HG03095 (cell line): ENCODE measurements around the gene KRT17.
"Not testable (repeated sequence)": the region's sequence is repeated elsewhere in the genome, so short reads cannot be mapped to it uniquely, and the experiment has no call there.

Experiments
- ATAC-seq: cut with Tn5 transposase; IDR thresholded peaks from one replicate; pipeline ENCODE4 v1.9.1; 2021; ENCODE audit warnings: moderate library complexity; ENCODE audit not compliant: unreplicated experiment

KRT17 gene

GRCh38 chr17:41635121-41636097 lies 11.0 kb upstream of the KRT17 start:
- no peak for ATAC-seq

DNA sequence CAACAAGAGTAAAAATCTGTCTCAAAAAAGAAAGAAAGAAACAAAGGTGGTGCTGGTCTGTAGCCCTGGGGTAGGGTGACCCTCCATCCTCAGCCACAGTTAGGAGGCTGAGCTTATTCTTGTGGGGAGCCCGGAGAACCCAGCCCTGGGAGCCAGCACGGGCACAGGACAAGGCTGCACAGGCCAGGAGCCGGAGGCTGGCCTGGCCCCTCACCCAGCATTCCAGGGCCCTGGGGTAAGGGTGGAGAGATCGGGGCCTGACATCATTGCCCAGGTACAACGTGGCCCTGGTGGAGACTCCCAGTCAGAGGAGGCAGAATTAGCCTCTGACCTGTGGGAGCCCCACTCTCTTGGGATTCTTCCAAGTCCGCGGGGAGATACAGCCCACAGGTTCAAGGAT lies 10.3 kb upstream of the KRT17 start:
- ATAC-seq: no peak

DNA sequence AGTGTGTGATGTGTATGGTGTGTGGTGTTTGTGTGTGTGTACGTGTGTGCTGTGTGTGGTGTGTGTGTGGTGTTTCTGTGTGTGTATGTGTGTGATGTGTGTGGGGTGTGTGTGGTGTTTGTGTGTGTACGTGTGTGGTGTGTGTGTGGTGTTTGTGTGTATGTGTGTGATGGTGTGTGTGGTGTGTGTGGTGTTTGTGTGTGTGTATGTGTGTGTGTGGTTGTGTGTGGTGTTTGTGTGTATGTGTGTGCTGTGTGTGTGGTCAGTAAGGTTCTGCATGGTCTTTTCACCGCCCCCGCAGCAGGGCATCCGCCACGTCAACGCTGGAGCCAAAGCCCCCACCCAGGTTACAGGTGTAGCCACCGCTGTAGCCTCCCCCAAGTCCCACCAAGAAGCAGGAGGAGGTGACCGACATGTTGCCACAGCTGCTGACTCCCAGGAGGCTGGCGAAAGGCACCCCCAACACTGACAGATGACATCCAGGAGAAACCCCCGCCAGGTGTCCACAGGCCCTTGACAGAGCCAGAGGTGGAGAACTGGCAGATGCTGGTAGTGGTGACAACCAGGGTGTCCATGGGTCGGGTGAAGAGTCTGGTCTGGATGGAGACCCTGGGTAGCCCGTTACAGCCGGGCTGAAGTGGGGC lies 9.3 kb upstream of the KRT17 start:
- no peak for ATAC-seq

DNA sequence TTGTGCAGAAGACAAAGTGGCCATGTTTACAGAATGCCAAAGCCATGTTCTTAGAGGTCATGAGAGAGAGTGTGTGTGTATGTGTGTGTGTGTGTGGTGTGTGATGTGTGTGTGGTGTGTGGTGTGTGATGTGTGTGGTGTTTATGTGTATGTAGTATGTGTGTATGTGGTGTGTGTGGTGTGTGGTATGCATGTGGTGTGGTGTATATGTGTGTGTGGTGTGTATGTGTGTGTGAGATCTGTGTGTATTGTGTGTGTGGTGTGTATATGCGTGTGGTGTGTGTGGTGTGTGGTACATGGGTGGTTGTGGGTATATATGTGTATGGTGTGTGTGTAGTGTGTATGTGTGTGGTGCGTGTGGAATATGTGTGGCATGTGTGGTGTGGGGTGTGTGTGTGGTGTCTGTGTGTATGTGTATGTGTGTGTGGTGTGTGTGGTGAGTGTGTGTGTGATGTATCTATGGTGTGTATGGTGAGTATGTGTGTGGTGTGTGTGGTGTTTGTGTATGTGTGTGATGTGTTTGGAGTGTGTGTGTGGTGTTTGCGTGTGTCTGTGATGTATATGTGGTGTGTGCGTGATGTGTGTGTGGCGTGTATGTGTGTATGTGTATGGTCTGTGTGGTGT lies 8.2 kb upstream of the KRT17 start:
- ATAC-seq: no peak

DNA sequence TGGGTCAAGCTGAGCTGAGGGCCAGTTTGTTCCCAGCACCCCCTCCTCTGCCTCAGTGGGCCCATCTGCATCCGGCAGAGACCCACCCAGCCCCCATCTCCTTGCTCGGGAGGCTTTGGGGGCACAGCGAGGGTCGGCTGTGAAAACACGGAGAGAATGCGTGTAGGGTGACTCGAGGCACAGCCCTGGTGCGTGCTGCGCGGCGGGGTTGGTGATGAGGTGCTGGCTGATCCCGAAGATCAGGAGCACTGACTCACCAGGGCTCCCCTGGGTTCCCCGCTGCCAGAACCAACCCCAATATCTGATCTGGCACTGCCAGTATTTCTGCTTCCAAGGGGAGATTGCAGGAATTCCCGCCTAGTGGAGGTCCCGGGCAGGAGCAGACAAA lies 7.5 kb upstream of the KRT17 start:
- no peak for ATAC-seq

DNA sequence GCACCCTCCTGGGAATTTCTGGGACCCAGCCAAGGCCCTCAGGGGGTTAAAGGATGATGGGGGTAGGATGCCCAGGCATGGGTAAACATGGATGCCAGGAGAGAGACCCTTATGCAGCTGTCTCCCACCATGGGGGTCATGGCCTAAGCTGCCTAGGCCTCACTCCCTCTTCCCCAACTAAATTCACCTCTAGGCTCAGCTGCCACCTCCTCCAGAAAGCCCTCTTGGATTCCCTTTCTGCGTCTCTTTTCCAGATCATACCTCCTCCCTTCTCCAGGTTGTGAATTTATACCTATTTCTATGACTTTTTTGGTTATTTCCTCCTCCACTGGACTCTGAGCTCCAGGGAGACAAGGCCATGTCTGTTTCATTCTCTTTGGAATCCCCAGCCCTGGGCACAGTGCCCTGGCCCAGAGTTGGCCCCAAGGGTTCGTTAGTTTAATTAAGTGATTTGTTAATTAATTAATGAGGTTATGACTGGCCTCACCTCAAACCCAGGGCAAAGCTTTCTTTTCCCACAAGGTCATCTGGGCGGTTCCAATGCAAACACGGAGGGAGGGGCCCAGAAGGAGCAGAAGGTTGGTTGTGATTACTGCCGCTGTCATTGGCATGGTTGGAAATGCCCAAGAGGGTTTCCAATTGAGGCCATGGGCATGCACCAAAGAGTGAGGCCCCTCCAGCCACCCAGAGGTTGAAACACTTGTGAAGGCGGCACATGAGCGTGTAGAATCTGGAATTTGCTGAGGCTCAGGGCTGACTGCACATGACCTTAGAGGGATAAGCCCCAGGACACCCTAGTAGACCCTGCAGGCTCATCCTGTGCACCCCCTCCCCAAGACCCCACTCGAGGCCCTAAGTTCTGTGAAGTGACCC lies 6.9 kb upstream of the KRT17 start:
- no peak for ATAC-seq

- no peak for ATAC-seq
Measured at GRCh38 chr17:41629826-41630670, 5.7 kb upstream of the KRT17 start.

- ATAC-seq: no peak
Measured at GRCh38 chr17:41629316-41629715, 4.9 kb upstream of the KRT17 start.

DNA sequence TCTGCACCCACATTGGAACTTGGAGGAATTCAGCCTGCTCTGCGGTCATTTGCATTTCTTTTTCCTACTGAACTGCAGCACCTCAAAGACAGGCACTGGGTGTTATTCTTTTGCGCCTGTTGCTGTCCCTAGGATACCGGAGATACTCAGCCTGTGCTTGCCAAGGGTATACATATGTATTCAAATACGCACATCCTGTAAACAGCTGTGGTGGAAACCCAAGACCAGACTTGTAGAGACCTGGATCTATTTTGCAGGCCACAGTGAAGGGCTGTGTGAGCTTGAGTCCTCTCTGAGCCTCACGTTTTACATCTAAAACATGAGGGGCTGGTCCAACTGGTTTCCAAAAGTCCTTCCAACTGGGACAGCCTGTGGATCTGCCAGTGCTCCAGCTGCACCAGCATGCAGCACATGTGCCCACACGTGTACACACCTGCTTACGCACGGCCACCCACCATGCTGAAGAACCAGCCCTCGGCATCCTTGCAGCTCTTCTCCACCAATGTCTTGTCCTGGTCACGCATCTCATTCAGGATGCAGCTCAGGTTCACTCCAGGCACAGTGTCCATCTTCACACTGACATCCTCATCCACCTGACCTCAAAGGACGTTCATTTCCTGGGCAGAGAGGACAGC lies 4.4 kb upstream of the KRT17 start:
- ATAC-seq: not testable (repeated sequence)

- ATAC-seq: not testable (repeated sequence)
Measured at GRCh38 chr17:41628073-41628370, 3.6 kb upstream of the KRT17 start.

- ATAC-seq: no peak
Measured at GRCh38 chr17:41627316-41628072, 3.1 kb upstream of the KRT17 start.

DNA sequence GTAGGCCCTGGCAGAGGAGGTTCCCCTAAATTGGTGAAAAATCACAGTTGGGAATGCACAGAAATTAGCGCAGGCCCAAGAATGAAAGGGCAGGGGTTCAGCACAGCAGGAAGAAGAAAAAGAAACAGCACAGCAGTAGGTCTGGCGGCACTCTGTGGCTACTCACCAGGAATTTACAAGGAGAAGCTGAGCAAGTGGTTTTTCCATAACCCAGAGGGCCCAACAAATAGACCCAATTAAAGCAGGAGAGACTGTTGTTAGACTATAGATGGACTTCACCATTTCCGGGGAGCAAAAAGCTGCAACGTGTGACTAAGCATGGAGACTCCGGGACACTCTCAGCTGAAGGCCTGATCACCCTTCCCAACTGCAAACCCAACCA lies 2.5 kb upstream of the KRT17 start:
- not testable (repeated sequence) for ATAC-seq

- not testable (repeated sequence) for ATAC-seq
Measured at GRCh38 chr17:41626028-41626913, 1.9 kb upstream of the KRT17 start.

DNA sequence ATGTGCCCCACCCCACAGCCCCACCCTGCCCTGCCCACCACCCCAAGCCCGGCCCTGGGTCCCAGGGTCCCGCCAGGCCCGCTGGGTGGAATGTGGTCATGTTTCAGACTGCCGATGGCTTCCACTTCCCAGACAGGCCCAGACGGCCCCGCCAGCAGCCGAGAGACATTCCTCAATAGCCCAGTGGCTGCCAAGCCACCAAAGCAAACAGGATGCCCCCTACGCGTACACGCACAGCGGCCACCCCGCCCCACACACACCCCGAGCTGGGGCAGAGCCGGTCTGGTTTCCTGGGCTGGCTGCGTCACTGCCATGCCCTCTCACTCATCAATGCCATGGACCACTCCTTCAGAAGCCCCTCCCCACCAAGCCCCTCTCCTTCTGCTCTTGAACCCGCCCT lies 1.2 kb upstream of the KRT17 start:
- ATAC-seq: no peak

GRCh38 chr17:41623184-41623861 lies 1.1 kb downstream of the KRT17 start:
- not testable (repeated sequence) for ATAC-seq

DNA sequence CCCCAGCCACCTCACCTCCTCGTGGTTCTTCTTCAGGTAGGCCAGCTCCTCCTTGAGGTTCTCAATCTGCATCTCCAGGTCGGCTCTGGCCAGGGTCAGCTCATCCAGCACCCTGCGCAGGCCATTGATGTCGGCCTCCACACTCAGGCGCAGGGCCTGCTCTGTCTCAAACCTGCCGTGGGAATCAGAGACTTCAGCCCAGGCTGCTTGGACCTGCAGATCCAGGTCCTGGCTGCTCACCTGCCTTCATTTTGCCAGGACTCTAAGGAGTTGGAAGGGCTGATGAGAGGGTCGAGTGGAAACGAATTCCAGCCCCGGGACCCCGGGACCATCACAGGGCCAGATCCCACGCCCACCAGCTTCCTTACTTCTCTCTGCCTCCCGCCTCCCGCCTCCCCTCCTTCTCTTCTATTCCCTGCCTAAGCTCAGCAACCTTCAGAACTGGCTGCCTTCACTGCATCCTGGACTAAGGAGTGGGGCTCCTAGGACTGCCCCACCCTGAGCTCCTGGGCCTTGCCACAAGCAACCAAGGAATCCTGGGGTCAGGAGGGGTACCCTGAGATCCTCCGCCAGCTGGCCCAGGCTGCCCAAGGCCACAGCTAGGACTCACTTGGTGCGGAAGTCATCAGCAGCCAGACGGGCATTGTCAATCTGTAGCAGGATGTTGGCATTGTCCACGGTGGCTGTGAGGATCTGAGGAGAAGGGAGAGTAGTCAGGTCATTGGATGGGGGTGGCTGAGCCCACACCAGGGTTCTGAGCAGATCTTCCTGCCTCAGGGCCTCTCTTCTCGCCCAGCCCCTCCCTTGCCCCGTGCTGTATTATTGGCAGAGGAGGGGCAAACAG lies 1.8 kb downstream of the KRT17 start:
- ATAC-seq: not testable (repeated sequence)
